K562 (cell line): ENCODE data around the gene COL15A1. TPM values are rescaled to one million over a fixed set of nuclear protein-coding genes. Genes with fewer than 3 reads are reported as not detected.

Experiments
- GTF2E2 ChIP-seq: fragments of 200-800 bp; sonication (Bioruptor generic); IDR thresholded peaks from 2 replicates; pipeline ENCODE4 v1.6.1; 2016; ENCODE audit warnings: missing genetic modification characterization, missing compliant biosample characterization
- HMG20B ChIP-seq: fragments of 250-450 bp; sonication (Bioruptor Pico); IDR thresholded peaks from 2 replicates; pipeline ENCODE4 v1.5.0; 2021; ENCODE audit warnings: mild to moderate bottlenecking
- KAT2B ChIP-seq: IDR thresholded peaks from one replicate; pipeline ENCODE4 v1.6.1; 2012; ENCODE audit warnings: low read depth, mild to moderate bottlenecking, control low read depth, inconsistent platforms, low read length, moderate library complexity
- PML ChIP-seq: IDR thresholded peaks from 2 replicates; pipeline ENCODE4 v1.6.1; 2012; ENCODE audit warnings: low read length, inconsistent platforms
- SLC30A9 ChIP-seq: fragments of 250-450 bp; sonication (Bioruptor Pico); IDR thresholded peaks from 2 replicates; pipeline ENCODE4 v1.8.0; 2022; ENCODE audit warnings: mild to moderate bottlenecking, moderate library complexity
- SRSF1 ChIP-seq: fragments of 200-400 bp; formaldehyde crosslinking; IDR thresholded peaks from 2 replicates; pipeline ENCODE4 v1.6.1; 2017; ENCODE audit warnings: mild to moderate bottlenecking, low read depth, low read length, moderate library complexity
- ZBTB7A ChIP-seq: IDR thresholded peaks from 2 replicates; pipeline ENCODE4 v1.6.1; 2011; ENCODE audit warnings: low read depth, mild to moderate bottlenecking, low read length, moderate library complexity, borderline replicate concordance; ENCODE audit not compliant: control insufficient read depth
- ZNF12 ChIP-seq: sonication (generic); formaldehyde crosslinking; IDR thresholded peaks from 2 replicates; pipeline ENCODE4 v1.4.0; 2020; ENCODE audit warnings: mild to moderate bottlenecking, missing genetic modification reagents
- ZNF79 ChIP-seq: fragments of 250-450 bp; sonication (Bioruptor Pico); IDR thresholded peaks from 2 replicates; pipeline ENCODE4 v1.4.0; 2020; ENCODE audit warnings: low read depth, mild to moderate bottlenecking, moderate library complexity
- polyA plus RNA-seq, 8 experiments: library from polyadenylated mRNA; depleted of rRNA in 4 of 8; stranded (reverse) in 5 of 8; unstranded in 3 of 8; fragments of >200 nt; fragmentation: Nextera tagmentation in 2 of 8; fragmentation: Illumina TruSeq in 1 of 8; extraction: Ambion mirVana in 2 of 8; extraction: Trizol in 1 of 8; gene quantifications; 2 replicates each; pipeline versions ENCODE4 v1.2.1 to v1.2.3, GENCODE V29; 2011 to 2014; ENCODE audit warnings: inconsistent platforms in 1 of 8, missing spikeins in 1 of 8
- total RNA-seq, 7 experiments: library from RNA; depleted of rRNA in 6 of 7; stranded (reverse); fragments of >200 nt in 6 of 7; fragmentation: Illumina TruSeq in 2 of 7; extraction: Trizol in 2 of 7; gene quantifications; 2 replicates each; pipeline versions ENCODE4 v1.2.1 to v1.2.3, GENCODE V29; 2011 to 2021; ENCODE audit warnings: low replicate concordance in 1 of 7
- TF ChIP-seq, protein P1 (sequence below): fragments of 250-450 bp; sonication (Bioruptor Pico); IDR thresholded peaks from 2 replicates; pipeline ENCODE4 v1.4.0; 2020; ENCODE audit warnings: mild to moderate bottlenecking, moderate library complexity
- TF ChIP-seq, protein P2 (sequence below): fragments of 450-650 bp; IDR thresholded peaks from 2 replicates; pipeline ENCODE4 v1.6.1; 2016; ENCODE audit warnings: mild to moderate bottlenecking, moderate library complexity
- TF ChIP-seq, protein P3 (sequence below): fragments of 250-450 bp; sonication (Bioruptor Pico); IDR thresholded peaks from 2 replicates; pipeline ENCODE4 v1.8.0; 2022; ENCODE audit warnings: inconsistent platforms

The COL15A1 gene
- total and polyA plus RNA-seq, 9 of the 15 experiments (the other 6 are each of a cell fraction or from before 2014, with no cell fraction given): 0.46 to 5.1 (median 2.6) TPM

DNA sequence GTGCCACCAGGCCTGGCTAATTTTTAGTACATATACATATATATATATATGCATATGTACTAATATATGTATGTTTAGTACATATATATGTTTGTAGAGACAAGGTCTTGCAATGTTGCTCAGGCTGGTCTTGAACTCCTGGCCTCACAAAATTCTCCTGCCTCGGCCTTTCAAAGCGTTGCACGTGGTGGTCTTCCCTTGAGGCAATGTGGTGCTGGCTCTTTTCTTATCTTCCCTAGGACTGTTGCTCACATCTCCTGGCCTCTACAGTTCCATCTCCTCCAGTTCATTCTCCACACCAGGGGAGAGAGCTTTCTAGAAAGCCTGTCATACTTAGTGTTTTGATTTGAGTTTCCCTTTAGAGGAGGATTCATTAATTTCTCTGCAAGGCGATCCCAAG, 132.3 kb downstream of the COL15A1 start (continued):
- TF ChIP-seq GTF2E2 (tag) (no peak), ZNF79 (CRISPR knock-in tag) (no peak), KAT2B (no peak), HMG20B (CRISPR knock-in tag) (no peak), SRSF1 (no peak), SLC30A9 (CRISPR knock-in tag) (0 out of 2 replicates have a peak, but pooled peaks have one; percentile 61), ZBTB7A (no peak), ZNF12 (CRISPR knock-in tag) (no peak), PML (no peak)
- TF ChIP-seq, protein P1, sequence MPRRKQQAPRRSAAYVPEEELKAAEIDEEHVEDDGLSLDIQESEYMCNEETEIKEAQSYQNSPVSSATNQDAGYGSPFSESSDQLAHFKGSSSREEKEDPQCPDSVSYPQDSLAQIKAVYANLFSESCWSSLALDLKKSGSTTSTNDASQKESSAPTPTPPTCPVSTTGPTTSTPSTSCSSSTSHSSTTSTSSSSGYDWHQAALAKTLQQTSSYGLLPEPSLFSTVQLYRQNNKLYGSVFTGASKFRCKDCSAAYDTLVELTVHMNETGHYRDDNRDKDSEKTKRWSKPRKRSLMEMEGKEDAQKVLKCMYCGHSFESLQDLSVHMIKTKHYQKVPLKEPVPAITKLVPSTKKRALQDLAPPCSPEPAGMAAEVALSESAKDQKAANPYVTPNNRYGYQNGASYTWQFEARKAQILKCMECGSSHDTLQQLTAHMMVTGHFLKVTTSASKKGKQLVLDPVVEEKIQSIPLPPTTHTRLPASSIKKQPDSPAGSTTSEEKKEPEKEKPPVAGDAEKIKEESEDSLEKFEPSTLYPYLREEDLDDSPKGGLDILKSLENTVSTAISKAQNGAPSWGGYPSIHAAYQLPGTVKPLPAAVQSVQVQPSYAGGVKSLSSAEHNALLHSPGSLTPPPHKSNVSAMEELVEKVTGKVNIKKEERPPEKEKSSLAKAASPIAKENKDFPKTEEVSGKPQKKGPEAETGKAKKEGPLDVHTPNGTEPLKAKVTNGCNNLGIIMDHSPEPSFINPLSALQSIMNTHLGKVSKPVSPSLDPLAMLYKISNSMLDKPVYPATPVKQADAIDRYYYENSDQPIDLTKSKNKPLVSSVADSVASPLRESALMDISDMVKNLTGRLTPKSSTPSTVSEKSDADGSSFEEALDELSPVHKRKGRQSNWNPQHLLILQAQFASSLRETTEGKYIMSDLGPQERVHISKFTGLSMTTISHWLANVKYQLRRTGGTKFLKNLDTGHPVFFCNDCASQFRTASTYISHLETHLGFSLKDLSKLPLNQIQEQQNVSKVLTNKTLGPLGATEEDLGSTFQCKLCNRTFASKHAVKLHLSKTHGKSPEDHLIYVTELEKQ (CRISPR knock-in tag): 0 out of 2 replicates have a peak, but pooled peaks have one; percentile 11
- TF ChIP-seq, protein P2, sequence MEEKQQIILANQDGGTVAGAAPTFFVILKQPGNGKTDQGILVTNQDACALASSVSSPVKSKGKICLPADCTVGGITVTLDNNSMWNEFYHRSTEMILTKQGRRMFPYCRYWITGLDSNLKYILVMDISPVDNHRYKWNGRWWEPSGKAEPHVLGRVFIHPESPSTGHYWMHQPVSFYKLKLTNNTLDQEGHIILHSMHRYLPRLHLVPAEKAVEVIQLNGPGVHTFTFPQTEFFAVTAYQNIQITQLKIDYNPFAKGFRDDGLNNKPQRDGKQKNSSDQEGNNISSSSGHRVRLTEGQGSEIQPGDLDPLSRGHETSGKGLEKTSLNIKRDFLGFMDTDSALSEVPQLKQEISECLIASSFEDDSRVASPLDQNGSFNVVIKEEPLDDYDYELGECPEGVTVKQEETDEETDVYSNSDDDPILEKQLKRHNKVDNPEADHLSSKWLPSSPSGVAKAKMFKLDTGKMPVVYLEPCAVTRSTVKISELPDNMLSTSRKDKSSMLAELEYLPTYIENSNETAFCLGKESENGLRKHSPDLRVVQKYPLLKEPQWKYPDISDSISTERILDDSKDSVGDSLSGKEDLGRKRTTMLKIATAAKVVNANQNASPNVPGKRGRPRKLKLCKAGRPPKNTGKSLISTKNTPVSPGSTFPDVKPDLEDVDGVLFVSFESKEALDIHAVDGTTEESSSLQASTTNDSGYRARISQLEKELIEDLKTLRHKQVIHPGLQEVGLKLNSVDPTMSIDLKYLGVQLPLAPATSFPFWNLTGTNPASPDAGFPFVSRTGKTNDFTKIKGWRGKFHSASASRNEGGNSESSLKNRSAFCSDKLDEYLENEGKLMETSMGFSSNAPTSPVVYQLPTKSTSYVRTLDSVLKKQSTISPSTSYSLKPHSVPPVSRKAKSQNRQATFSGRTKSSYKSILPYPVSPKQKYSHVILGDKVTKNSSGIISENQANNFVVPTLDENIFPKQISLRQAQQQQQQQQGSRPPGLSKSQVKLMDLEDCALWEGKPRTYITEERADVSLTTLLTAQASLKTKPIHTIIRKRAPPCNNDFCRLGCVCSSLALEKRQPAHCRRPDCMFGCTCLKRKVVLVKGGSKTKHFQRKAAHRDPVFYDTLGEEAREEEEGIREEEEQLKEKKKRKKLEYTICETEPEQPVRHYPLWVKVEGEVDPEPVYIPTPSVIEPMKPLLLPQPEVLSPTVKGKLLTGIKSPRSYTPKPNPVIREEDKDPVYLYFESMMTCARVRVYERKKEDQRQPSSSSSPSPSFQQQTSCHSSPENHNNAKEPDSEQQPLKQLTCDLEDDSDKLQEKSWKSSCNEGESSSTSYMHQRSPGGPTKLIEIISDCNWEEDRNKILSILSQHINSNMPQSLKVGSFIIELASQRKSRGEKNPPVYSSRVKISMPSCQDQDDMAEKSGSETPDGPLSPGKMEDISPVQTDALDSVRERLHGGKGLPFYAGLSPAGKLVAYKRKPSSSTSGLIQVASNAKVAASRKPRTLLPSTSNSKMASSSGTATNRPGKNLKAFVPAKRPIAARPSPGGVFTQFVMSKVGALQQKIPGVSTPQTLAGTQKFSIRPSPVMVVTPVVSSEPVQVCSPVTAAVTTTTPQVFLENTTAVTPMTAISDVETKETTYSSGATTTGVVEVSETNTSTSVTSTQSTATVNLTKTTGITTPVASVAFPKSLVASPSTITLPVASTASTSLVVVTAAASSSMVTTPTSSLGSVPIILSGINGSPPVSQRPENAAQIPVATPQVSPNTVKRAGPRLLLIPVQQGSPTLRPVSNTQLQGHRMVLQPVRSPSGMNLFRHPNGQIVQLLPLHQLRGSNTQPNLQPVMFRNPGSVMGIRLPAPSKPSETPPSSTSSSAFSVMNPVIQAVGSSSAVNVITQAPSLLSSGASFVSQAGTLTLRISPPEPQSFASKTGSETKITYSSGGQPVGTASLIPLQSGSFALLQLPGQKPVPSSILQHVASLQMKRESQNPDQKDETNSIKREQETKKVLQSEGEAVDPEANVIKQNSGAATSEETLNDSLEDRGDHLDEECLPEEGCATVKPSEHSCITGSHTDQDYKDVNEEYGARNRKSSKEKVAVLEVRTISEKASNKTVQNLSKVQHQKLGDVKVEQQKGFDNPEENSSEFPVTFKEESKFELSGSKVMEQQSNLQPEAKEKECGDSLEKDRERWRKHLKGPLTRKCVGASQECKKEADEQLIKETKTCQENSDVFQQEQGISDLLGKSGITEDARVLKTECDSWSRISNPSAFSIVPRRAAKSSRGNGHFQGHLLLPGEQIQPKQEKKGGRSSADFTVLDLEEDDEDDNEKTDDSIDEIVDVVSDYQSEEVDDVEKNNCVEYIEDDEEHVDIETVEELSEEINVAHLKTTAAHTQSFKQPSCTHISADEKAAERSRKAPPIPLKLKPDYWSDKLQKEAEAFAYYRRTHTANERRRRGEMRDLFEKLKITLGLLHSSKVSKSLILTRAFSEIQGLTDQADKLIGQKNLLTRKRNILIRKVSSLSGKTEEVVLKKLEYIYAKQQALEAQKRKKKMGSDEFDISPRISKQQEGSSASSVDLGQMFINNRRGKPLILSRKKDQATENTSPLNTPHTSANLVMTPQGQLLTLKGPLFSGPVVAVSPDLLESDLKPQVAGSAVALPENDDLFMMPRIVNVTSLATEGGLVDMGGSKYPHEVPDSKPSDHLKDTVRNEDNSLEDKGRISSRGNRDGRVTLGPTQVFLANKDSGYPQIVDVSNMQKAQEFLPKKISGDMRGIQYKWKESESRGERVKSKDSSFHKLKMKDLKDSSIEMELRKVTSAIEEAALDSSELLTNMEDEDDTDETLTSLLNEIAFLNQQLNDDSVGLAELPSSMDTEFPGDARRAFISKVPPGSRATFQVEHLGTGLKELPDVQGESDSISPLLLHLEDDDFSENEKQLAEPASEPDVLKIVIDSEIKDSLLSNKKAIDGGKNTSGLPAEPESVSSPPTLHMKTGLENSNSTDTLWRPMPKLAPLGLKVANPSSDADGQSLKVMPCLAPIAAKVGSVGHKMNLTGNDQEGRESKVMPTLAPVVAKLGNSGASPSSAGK: peak; percentile 84
- TF ChIP-seq, protein P3, sequence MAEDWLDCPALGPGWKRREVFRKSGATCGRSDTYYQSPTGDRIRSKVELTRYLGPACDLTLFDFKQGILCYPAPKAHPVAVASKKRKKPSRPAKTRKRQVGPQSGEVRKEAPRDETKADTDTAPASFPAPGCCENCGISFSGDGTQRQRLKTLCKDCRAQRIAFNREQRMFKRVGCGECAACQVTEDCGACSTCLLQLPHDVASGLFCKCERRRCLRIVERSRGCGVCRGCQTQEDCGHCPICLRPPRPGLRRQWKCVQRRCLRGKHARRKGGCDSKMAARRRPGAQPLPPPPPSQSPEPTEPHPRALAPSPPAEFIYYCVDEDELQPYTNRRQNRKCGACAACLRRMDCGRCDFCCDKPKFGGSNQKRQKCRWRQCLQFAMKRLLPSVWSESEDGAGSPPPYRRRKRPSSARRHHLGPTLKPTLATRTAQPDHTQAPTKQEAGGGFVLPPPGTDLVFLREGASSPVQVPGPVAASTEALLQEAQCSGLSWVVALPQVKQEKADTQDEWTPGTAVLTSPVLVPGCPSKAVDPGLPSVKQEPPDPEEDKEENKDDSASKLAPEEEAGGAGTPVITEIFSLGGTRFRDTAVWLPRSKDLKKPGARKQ (CRISPR knock-in tag): no peak
